ENCODE results near the gene NDUFB10.

The NDUFB10 gene

GRCh38 chr16:1975432-1976215, 16.3 kb downstream of the NDUFB10 start:
- H3K9me3 ChIP-seq (ENCODE audit: low read length) = no peaks in the 10 kb centered on the region
- no peak overlapping the region for H3K4me3 ChIP-seq (ENCODE audit: low read depth, low read length, poor library complexity, severe bottlenecking)
- peaks cover 26% of the 10 kb centered on the region for H3K4me1 ChIP-seq (ENCODE audit: insufficient read depth, low read length, severe bottlenecking)
- no peak overlapping the region for H2AFZ ChIP-seq (ENCODE audit: low read length)
- no peaks in the 10 kb centered on the region; the same call in 1 of the 2 replicates for H3K27me3 ChIP-seq (ENCODE audit: insufficient read depth, low read length)
- no peak overlapping the region for H3K9ac ChIP-seq (ENCODE audit: low read length)
- no peak overlapping the region for H3K27ac ChIP-seq (ENCODE audit: low read depth, low read length, poor library complexity, severe bottlenecking)
- no peaks in the 10 kb centered on the region for H4K20me1 ChIP-seq (ENCODE audit: insufficient read depth, low read length)
- H3F3A ChIP-seq (ENCODE audit: insufficient read depth, low read length) = no peaks in the 10 kb centered on the region
- TF ChIP-seq, protein P1, sequence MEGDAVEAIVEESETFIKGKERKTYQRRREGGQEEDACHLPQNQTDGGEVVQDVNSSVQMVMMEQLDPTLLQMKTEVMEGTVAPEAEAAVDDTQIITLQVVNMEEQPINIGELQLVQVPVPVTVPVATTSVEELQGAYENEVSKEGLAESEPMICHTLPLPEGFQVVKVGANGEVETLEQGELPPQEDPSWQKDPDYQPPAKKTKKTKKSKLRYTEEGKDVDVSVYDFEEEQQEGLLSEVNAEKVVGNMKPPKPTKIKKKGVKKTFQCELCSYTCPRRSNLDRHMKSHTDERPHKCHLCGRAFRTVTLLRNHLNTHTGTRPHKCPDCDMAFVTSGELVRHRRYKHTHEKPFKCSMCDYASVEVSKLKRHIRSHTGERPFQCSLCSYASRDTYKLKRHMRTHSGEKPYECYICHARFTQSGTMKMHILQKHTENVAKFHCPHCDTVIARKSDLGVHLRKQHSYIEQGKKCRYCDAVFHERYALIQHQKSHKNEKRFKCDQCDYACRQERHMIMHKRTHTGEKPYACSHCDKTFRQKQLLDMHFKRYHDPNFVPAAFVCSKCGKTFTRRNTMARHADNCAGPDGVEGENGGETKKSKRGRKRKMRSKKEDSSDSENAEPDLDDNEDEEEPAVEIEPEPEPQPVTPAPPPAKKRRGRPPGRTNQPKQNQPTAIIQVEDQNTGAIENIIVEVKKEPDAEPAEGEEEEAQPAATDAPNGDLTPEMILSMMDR (IDR thresholded peaks at IDR 0.05; ENCODE audit: low read length) = no peak
- no peak for TF ChIP-seq EZH2 (IDR thresholded peaks at IDR 0.05; ENCODE audit: borderline replicate concordance, low read length)
- H3K79me2 ChIP-seq (ENCODE audit: insufficient read depth, low read length) = peaks cover 4% of the 10 kb centered on the region; the same call in 1 of the 2 replicates
- no peaks in the 10 kb centered on the region for H3K9me2 ChIP-seq (ENCODE audit: low read depth, low read length)
- H3K36me3 ChIP-seq (ENCODE audit: insufficient read depth, low read length) = peaks cover 49% of the 10 kb centered on the region
- no peak overlapping the region for H3K4me2 ChIP-seq (ENCODE audit: low read length)

- H3K27ac ChIP-seq (ENCODE audit: low read depth, low read length, poor library complexity, severe bottlenecking) = no peak overlapping the region
- no peaks in the 10 kb centered on the region; the same call in 1 of the 2 replicates for H3K27me3 ChIP-seq (ENCODE audit: insufficient read depth, low read length)
- TF ChIP-seq EZH2 (IDR thresholded peaks at IDR 0.05; ENCODE audit: borderline replicate concordance, low read length) = no peak
- TF ChIP-seq, protein P1 (IDR thresholded peaks at IDR 0.05; ENCODE audit: low read length) = no peak
- no peak overlapping the region for H2AFZ ChIP-seq (ENCODE audit: low read length)
- H4K20me1 ChIP-seq (ENCODE audit: insufficient read depth, low read length) = no peaks in the 10 kb centered on the region
- no peak overlapping the region for H3K9ac ChIP-seq (ENCODE audit: low read length)
- H3K9me3 ChIP-seq (ENCODE audit: low read length) = no peaks in the 10 kb centered on the region
- no peak overlapping the region for H3K4me2 ChIP-seq (ENCODE audit: low read length)
- H3F3A ChIP-seq (ENCODE audit: insufficient read depth, low read length) = no peaks in the 10 kb centered on the region
- H3K4me1 ChIP-seq (ENCODE audit: insufficient read depth, low read length, severe bottlenecking) = peaks cover 20% of the 10 kb centered on the region
- peaks cover 4% of the 10 kb centered on the region; the same call in 1 of the 2 replicates for H3K79me2 ChIP-seq (ENCODE audit: insufficient read depth, low read length)
- peaks cover 49% of the 10 kb centered on the region for H3K36me3 ChIP-seq (ENCODE audit: insufficient read depth, low read length)
- no peaks in the 10 kb centered on the region for H3K9me2 ChIP-seq (ENCODE audit: low read depth, low read length)
- H3K4me3 ChIP-seq (ENCODE audit: low read depth, low read length, poor library complexity, severe bottlenecking) = no peak overlapping the region
Observed at GRCh38 chr16:1976216-1976520, 16.8 kb downstream of the NDUFB10 start.

- Histone ChIP-seq H3K9ac (ENCODE audit: low read length) (no peak overlapping the region), H3K27me3 (ENCODE audit: insufficient read depth, low read length) (no peaks in the 10 kb centered on the region; the same call in 1 of the 2 replicates), H2AFZ (ENCODE audit: low read length) (no peak overlapping the region), H3K4me1 (ENCODE audit: insufficient read depth, low read length, severe bottlenecking) (peaks cover 17% of the 10 kb centered on the region), H3K79me2 (ENCODE audit: insufficient read depth, low read length) (peaks cover 4% of the 10 kb centered on the region; the same call in 1 of the 2 replicates), H3K4me3 (ENCODE audit: low read depth, low read length, poor library complexity, severe bottlenecking) (no peak overlapping the region), H3K27ac (ENCODE audit: low read depth, low read length, poor library complexity, severe bottlenecking) (no peak overlapping the region), H3K4me2 (ENCODE audit: low read length) (no peak overlapping the region), H3K9me2 (ENCODE audit: low read depth, low read length) (no peaks in the 10 kb centered on the region), H4K20me1 (ENCODE audit: insufficient read depth, low read length) (no peaks in the 10 kb centered on the region), H3K9me3 (ENCODE audit: low read length) (no peaks in the 10 kb centered on the region), H3K36me3 (ENCODE audit: insufficient read depth, low read length) (peaks cover 49% of the 10 kb centered on the region), H3F3A (ENCODE audit: insufficient read depth, low read length) (no peaks in the 10 kb centered on the region)
- TF ChIP-seq EZH2 (IDR thresholded peaks at IDR 0.05; ENCODE audit: borderline replicate concordance, low read length) = no peak
- TF ChIP-seq, protein P1 (IDR thresholded peaks at IDR 0.05; ENCODE audit: low read length) = no peak
Observed at GRCh38 chr16:1976951-1977874, 17.9 kb downstream of the NDUFB10 start.
